Glomerular endothelial cell (primary cell): Measurements from ENCODE around the gene PTGDS. TPM values are rescaled to one million over a fixed set of nuclear protein-coding genes. Genes with fewer than 3 reads are reported as not detected.
A peak's percentile ranks its signal among the peaks of the same experiment; 100 is the strongest.

Experiments
- DNase-seq: peaks from one replicate; pipeline ENCODE4 v3.0.0-alpha.2; 2011; ENCODE audit warnings: low read depth, low spot score; ENCODE audit errors: extremely low read depth
- total RNA-seq: library from RNA; depleted of rRNA; stranded (reverse); fragments of >200 nt; gene quantifications from 2 replicates; pipeline ENCODE4 v1.2.3, GENCODE V29; 2015

PTGDS gene
- total RNA-seq, 1 donor from 2014 or later, result not detected

DNA sequence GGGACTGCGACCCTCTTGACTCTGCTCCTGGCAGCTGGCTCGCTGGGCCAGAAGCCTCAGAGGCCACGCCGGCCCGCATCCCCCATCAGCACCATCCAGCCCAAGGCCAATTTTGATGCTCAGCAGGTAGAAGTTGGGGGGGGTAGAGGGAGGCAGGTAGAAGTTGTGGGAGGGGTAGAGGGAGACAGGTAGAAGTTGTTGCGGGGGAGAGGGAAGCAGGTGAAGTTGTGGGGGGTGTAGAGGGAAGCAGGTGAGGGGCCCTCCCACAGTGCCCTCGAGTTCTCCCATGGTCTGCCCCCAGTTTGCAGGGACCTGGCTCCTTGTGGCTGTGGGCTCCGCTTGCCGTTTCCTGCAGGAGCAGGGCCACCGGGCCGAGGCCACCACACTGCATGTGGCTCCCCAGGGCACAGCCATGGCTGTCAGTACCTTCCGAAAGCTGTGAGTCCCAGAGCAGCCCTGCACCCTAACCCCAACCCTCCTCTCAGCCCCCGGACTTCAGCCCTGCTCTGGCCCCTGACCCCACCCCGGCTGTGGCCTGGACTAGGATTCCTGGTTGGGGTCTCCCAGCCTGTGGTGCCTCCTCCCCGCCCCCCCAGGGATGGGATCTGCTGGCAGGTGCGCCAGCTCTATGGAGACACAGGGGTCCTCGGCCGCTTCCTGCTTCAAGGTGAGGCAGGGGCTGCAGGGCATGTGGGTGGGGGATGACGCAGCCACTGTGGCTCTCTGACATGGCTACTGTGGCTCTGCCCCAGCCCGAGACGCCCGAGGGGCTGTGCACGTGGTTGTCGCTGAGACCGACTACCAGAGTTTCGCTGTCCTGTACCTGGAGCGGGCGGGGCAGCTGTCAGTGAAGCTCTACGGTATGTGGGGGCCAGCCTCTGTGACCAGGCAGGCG is 31.7 kb upstream of the PTGDS start:
- DNase-seq, result no peak

DNA sequence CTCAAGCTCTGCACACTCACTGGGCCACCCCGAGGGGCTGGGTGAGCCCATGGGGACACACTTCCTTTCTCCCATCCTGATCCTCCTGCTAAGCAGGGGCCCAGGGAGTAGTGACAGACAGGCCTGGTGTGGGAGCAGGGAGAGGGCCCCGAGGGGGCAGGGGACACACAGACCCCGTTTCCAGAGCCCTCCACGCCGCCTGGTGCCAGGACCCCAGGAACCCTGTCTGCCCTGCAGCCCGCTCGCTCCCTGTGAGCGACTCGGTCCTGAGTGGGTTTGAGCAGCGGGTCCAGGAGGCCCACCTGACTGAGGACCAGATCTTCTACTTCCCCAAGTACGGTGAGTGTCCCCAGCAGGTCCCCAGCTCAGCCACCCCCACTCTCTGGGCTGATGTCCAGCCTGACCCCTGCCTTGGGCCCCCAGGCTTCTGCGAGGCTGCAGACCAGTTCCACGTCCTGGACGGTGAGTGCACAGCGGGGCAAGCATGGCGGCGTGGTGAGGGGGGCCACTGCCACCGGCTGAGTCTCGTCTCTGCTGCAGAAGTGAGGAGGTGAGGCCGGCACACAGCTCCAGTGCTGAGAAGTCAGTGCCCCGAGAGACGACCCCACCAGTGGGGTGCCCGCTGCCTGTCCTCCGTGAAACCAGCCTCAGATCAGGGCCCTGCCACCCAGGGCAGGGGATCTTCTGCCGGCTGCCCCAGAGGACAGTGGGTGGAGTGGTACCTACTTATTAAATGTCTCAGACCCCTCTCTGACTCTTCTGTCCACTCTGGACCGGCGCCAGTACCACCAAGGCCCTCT is 30.9 kb upstream of the PTGDS start:
- DNase-seq, result no peak

DNA sequence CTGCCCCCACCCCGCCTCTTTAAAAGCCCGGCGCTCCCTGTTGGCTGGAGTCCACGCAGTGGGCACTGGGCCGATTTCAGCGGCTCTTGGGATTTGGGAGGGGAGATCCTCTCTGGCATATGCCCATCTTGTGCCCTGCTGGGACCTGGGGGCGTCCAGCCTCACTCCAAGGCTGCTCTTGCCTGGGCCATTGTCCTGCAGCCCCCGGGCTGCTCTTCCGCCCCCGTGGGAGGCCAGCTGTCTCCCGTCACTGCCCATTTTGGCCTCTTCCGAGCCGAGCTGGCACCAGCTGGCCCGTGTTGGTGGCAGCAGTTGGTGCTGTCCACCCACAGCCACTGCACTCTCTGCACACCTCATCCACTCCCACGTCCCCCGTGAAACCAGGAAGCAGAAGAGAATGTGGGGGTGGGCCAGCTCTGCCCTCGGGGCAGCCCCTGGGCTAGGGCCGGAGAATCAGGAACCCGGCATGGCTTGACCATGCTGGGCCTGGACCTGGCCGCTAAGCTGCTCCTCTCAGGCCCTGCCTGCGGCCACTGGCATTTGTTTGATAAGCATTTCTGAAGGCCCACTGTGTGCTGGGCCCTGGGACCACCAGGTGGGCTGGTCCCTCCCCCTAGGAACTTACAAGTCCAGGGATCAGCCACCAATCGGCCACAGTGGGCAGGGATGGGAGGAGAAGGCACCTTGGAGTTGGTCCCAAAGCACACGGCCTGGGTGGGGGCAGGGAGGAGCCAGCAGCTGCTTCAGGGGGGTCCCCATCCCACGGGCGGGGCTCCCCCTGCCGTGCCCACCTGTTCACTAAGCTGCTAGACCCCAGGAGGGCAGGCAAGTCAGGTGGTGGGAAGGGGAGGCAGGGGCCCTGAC is 30.0 kb upstream of the PTGDS start:
- DNase-seq, result no peak

DNA sequence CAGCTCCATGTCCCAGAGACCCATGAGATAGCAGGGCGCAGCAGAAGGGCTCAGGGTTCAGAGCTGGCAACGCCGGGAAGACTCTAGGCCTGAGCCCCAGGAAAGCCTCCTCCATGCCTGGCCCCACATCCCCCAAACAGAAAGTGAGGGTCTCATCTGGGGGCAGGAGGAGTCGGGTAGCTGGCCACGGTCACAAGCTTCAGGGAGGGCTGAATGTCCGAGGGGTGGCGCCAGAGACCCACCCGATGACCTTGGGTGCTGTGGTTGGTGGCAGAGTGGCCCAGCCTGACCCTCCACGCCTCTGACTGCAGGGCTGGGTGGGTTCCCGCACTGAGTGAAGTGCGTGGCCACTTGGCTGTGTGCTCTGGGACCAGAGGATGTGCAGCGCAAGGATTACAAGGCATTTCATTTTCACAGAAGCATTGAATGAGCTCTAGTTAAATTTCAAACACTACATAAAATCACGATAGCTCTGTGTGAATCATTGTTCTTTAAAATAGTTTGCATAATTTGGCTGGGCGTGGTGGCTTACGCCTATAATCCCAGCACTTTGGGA is 29.3 kb upstream of the PTGDS start:
- no peak for DNase-seq

DNA sequence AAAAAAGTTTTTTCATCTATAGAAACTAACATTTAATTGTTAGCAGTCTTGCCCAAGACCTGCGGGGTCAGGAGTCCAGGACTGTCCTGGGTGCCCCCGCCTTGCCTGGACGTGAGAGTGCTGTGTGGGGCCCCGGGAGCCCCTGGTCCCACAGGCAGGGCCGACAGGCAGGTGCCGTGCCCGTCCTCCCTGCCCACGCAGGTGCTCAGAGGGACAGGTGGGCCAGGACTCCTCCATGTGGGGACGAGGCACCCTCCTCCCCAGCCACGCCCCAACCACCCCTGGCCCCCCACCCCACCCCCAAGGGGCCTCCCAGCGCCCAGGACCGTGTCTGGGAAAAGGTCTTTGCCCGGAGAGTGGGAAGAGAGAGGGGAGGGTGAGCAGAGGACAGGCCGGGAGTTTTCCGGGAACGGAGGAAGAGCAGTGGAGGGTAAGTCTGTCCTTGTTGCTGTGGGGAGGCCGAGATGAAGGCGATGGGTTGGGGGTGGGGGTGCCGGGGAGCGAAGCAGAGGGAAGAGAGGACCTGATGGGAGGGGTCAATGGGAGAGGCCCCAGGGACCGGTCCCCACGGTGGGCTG is 28.0 kb upstream of the PTGDS start:
- DNase-seq, result no peak

DNA sequence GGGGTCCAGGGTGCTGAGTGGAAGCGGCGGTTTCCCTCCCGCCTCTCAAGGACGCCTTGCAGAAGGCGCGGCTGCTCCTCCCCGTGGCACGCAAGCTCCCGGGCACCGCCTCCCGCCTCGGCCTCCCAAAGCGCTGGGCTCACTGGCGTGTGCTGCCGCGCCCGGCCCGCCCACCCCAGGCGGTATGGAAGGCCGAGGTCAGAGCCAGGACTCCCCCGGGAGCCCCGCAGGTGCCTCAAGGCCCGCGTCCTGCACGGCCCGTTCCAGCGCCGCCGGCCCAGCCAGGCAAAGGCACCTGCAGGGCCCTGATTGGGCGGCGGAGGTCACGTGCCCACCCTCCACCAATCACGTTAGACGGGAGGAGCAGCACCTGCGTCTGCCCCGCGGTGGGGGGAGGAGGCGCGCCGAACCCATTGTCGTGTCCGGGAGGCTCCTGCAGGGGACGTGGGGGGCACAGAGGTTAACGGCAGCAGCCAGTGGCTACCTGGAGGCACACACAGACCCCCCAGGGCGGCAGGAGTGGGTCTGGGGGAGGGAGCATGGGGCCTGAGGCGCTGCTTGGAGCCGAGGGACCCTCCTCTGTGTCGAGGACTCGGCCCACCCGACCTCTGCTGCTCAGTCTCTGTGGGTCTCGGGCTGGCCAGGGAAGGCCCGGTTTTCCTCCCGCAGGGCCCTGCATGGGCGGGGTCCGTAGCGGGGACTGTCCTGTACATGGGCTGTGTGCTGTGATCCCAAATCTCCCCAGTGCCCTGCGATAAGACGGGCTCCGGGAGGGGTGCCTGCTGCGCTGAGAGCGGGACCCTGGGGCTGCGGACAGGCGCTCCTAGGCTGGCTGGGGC is 27.3 kb upstream of the PTGDS start:
- DNase-seq, result peak; percentile 10

DNA sequence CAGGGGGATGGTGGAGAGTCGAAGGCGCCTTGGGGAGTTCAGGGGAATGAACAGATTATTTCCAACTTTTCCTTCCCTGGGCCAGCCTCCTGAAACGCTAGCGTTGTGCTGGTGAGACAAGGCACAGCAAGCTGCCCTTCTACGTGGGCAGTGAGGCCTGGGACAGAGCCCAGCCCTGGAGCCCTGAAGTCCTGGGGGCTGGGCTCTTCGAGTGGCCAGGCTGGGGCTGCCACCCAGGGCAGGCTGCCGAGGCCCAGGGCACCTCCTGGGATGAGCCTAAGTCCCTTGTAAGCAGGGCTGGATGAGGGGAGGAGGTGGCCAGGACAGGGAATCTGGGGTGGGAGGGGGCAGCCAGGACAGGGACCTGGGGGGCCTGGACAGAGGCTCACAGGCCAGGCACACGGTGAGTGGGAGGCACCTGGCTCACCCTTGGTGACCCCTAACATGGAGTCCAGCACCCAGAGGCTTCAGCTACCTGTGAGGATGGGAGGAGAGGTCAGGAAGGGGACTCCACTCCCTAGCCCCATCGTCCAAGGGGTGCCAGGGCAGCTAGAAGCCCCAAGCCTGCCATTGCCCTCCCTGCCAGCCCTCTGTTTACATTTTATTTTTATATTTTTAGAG is 26.5 kb upstream of the PTGDS start:
- no peak for DNase-seq

DNA sequence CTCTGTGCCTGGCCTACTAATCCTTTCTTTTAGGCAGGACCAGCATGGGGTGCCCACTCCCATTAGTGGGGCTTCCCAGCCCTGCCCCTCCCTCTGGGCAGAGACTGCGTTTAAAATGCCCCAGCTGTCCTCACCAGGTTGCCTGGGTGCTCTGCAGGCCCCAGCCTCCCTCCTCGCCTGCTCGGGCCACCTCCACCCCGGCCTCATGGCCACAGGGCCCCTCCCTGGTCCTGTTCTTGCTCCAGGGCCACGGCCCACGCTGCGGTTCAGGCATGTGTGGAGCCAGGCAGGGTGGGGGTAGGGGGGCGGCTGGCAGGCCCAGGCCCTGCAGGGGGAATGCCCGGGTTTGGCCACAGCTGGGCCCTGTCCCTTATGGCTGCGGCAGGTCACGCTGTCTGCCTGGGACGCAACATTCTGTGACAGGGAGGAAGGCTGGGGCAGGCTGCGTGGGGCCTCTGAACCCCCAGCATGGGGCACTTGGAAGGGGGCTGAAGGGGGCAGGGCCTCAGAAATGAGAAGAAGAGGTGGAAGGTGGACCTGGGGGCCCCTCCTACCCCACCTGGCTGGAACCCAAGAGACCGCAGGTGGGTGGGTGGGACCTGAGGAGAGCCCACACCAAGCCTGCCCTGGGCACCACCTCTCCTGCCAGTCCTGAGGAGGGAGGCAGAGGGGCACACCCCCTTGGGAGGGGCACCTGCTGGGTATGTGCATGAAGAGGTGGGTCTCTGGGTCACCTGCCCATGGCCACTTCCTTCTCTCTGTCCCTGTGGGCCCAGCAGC is 25.6 kb upstream of the PTGDS start, which contains the start of gene LCN12:
Gene LCN12, plus strand, starts transcription at position 733 of the 780 bp plus-strand sequence. CDS start 55 bp downstream, outside the sequence.
- DNase-seq, result no peak

DNA sequence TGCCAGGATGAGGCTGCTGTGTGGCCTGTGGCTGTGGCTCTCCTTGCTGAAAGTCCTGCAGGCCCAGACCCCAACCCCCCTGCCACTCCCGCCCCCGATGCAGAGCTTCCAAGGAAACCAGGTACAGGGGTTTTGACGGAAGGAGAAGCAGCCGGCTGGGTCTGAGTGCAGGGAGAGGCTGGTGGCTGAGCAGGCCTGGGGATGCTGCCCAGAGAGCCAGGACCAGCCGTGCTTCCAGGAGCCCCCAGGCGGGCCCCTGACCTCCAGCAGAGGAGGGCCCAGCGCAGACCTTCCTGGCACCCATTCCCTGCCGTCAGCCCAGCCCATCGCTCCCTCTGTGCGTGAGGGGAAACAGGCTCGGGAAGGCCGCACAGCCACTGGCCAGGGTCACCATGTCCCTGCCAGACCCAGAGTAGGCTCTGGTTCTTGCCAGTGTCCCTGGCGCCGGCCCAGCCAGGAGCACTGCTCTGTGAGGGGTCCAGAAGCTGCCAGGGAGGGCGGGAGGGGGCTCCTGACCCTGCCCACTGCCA is 24.9 kb upstream of the PTGDS start:
- no peak for DNase-seq

DNA sequence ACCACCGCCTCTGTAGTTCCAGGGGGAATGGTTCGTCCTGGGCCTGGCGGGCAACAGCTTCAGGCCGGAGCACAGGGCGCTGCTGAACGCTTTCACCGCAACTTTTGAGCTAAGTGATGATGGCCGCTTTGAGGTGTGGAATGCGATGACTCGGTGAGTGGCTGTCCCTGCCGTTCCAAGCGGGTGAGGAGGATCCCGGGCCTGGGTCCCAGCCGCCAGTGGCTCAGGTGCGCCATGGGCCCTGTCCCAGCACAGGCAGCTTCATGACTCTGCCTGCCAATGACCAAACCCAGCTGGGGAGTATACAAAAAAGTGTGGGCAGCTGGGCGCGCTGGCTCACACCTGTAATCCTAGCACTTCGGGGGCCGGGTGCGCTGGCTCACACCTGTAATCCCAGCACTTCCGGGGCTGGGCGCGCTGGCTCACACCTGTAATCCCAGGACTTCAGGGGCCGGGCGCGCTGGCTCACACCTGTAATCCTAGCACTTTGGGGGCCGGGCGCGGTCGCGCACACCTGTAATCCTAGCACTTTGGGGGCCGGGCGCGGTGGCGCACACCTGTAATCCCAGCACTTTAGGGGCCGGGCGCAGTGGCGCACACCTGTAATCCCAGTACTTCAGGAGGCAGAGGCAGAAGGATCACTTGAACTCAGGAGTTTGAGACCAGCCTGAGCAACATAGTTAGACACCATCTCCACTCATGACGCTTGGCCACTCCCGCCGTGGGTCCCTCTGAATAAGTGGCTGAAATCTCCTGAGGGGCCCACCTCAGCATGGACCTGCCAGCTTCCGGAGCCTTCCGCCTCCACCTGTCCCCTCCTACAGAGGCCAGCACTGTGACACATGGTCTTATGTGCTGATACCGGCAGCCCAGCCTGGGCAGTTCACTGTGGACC is 24.2 kb upstream of the PTGDS start:
- DNase-seq, result no peak

DNA sequence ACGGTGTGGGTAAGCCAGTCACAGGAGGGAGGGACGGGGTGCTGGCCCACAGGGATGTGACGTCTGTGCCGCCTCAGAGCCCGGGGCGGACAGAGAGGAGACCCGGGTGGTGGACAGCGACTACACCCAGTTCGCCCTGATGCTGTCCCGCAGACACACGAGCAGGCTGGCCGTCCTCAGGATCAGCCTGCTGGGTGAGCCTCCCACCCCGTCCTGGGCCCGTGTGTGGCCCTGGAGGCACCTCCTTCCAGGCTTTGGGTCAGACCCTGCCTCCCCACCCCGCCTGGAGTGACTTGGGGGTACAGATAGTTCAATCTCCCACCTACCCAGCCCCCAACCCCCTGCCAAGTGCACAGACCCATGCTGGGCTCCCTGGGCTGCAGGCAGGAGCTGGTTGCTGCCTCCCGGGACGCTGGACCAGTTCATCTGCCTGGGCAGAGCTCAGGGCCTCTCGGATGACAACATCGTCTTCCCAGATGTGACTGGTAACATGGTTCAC is 23.5 kb upstream of the PTGDS start:
- no peak for DNase-seq

DNA sequence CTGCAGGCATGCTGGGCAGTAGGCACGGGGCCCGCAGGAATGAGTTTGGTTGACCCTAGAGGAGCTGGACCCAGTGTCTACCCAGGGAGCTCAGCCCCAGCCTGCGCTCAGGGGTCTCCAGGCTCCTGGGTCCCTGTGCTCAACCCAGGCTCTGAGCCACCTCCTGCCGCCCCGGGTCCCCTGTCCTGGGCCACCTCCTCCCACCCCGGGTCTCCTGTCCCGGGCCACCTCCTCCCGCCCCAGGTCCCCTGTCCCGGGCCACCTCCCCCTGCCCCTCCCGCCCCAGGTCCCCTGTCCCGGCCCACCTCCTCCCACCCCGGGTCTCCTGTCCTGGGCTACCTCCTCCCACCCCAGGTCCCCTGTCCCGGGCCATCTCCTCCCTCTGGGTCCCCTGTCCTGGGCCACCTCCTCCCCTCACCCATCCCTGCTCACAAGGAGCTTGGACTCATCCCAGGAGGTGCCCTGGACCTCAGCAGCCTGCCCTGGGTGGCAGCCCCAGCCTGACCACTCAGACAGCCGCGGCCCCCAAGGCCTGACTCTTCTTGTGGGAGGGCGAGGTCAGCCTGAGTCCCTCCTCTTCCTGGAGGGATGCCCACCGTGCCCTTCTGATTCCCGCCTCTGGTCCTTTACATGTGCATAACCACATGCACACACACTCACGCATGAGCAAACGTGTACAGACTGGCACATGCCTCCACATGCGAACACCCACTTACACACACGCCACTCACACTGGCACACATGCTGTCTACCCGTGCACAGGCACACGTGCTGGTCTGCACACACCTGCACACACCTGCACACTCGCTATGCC is 22.8 kb upstream of the PTGDS start:
- DNase-seq, result no peak

DNA sequence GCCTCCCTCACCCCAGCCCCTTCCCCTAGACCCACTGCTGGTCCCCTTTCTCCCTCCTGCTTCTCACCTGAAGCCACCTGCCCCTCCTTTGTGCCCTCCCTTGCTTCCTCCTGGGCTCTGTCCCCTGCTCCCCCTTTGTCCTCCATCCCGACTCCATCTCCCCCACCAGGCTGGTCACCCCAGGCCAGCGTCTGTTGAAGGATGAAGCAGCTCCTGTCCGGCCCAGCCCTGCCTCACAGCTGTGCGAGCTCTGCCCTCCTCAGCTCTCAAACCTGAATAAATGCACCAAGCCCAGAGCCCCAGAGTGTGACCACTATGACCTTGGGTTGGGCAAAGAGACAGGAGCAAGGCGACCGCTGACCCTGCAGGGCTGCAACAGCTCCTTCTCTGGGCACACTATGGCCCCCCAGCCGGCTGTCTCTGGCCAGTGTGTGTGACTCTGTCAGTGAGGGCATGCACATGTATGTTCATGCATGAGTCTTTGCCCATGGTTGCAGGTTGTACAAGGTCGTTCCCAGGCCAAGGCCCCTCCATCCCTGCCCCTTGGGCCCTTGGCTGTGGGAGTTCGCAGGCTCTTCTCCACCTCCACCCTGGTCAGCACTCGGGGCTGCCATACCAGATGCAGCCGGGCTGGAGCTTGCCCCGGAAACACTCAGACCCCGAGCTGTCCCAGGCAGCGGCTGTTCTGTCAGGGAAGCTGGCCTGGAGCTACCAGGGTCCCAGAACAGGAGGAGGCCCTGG is 21.9 kb upstream of the PTGDS start:
- no peak for DNase-seq

DNA sequence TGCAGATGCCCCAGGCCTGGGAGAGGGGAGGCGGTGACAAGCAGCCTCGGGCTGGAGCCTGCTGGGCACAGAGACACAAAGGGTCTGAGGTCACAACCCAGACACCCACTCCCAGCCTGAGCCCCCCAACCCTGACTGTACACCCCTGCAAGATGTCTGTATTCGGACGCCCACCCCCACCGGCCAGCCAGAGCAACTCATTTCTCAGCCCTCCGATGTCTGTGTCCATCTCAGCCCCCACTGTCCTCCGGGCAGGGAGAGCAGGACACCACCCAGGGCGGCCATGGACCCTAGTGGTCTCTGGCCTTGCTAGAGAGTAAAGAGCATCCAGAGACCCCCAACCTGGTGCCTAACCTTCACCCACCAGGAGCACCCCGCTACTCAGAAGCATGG is 21.4 kb upstream of the PTGDS start:
- no peak for DNase-seq

DNA sequence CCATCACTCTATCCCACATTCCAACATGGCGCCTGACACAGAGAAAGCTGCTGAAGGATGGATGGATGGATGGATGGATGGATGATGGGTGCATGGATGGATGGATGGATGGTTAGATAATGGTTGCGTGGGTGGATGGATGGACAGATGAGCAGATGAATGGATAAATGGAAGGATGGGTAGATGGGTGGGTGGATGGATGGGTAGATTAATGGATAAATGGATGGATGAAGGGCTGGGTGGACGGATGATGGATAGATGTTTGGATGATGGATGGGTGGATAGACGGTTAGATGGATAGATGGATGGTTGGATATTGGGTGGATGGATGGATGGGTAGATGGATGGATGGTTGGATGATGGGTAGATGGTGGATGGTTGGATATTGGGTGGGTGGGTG is 20.7 kb upstream of the PTGDS start:
- no peak for DNase-seq
